IPS-18c (cell line): Measurements from ENCODE around the gene CTAGE1.

ENCODE experiments used
- H3K4me3 ChIP-seq: 2 replicates; pipeline ENCODE4 v1.7.0; 2013; ENCODE audit warnings: low read depth, mild to moderate bottlenecking, low read length, moderate library complexity; ENCODE audit not compliant: insufficient read depth
- H3K9me3 ChIP-seq: one replicate; pipeline ENCODE4 v1.6.1; 2013; ENCODE audit warnings: mild to moderate bottlenecking, low read length, moderate library complexity; ENCODE audit not compliant: control insufficient read depth, insufficient read depth

The CTAGE1 gene

DNA sequence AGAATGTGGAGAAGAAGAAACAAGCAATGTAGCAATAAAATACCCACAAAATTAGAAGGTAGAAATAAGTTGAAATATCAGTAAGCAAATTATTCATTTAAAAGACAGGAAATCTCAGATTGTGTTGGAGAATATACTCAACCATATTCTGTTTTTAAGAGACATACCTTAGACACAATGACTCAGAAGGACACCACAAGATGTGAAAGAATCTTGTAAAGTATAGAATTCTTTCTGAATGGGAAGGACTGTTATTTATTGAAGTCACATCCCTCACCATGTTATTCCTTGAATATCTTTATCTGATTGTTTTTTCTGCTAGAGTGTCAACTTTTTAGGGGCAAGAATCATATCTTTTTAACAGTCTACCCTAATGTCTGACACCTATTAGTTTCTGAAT, 50.4 kb downstream of the CTAGE1 start:
- no peak overlapping the region for H3K4me3 ChIP-seq
- no peaks in the 10 kb centered on the region for H3K9me3 ChIP-seq

DNA sequence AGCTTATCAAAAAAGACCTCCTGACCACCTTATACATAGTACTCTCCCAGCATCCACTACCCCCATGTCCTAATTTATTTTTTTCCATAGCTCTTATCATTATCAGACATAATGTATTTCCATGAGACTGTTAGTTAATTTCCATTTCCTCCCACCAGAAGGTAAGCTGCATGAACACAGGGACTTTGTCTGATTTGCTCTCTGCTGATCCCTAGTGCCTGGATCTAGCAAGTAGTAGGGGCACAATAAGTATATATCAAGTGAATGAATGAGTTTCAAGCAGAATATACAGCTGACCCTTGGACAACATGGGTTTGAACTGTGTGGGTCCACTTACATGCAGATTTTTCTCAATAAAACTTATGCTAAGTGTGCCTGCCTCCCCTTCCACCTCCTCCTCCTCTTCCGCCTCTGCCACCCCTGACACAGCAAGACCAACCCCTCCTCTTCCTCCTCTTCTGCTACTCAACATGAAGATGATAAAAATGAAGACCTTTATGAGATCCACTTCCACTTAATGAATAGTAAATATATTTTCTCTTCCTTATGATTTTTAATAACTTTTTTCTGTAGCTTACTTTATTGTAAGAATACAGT, 53.8 kb downstream of the CTAGE1 start:
- no peaks in the 10 kb centered on the region for H3K9me3 ChIP-seq
- H3K4me3 ChIP-seq: no peak overlapping the region
